ENCODE measurements around the gene SLC35F3.
"Not testable (repeated sequence)": the region's sequence is repeated elsewhere in the genome, so short reads cannot be mapped to it uniquely, and the experiment has no call there.

The SLC35F3 gene

GRCh38 chr1:234206651-234207284 is 302.3 kb downstream of the SLC35F3 start:
- no peak for DNase-seq

GRCh38 chr1:234208351-234208750 is 303.9 kb downstream of the SLC35F3 start:
- no peak for DNase-seq

GRCh38 chr1:234208791-234209190 is 304.3 kb downstream of the SLC35F3 start:
- no peak for DNase-seq

GRCh38 chr1:234210429-234210828 is 306.0 kb downstream of the SLC35F3 start:
- DNase-seq: not testable (repeated sequence)

GRCh38 chr1:234211855-234212254 is 307.4 kb downstream of the SLC35F3 start:
- not testable (repeated sequence) for DNase-seq

GRCh38 chr1:234212764-234213657 is 308.5 kb downstream of the SLC35F3 start:
- peak; percentile 38 for DNase-seq

GRCh38 chr1:234213658-234214128 is 309.2 kb downstream of the SLC35F3 start:
- DNase-seq: no peak

- DNase-seq: no peak
Measured at GRCh38 chr1:234214129-234214910, 309.8 kb downstream of the SLC35F3 start.

- DNase-seq: no peak
Measured at GRCh38 chr1:234214911-234215892, 310.7 kb downstream of the SLC35F3 start.

- DNase-seq: no peak
Measured at GRCh38 chr1:234216116-234216703, 311.7 kb downstream of the SLC35F3 start.

- DNase-seq: no peak
Measured at GRCh38 chr1:234217316-234217840, 312.9 kb downstream of the SLC35F3 start.

- DNase-seq: no peak
Measured at GRCh38 chr1:234218078-234218477, 313.6 kb downstream of the SLC35F3 start.

- no peak for DNase-seq
Measured at GRCh38 chr1:234219711-234220110, 315.2 kb downstream of the SLC35F3 start.

- no peak for DNase-seq
Measured at GRCh38 chr1:234221601-234222000, 317.1 kb downstream of the SLC35F3 start.

- no peak for DNase-seq
Measured at GRCh38 chr1:234222561-234223280, 318.2 kb downstream of the SLC35F3 start.

GRCh38 chr1:234226113-234226818 is 321.8 kb downstream of the SLC35F3 start:
- DNase-seq: no peak

- DNase-seq: no peak
Measured at GRCh38 chr1:234226819-234227165, 322.3 kb downstream of the SLC35F3 start.

- no peak for DNase-seq
Measured at GRCh38 chr1:234229581-234230387, 325.3 kb downstream of the SLC35F3 start.

GRCh38 chr1:234230414-234230862 is 326.0 kb downstream of the SLC35F3 start:
- DNase-seq: no peak

All from NCI-H524 treated with DMSO at 0.1 percent for 48 hours (cell line).